Medulla oblongata (tissue), 1 donor: ENCODE measurements around the gene SLC66A1.

Experiments
- DNase-seq: peaks from one replicate; pipeline ENCODE4 v3.0.0-alpha.2; 2015; ENCODE audit errors: extremely low spot score

The SLC66A1 gene

GRCh38 chr1:19342894-19343616 is 30.9 kb downstream of the SLC66A1 start:
- no peak for DNase-seq

- DNase-seq, result no peak
Observed at GRCh38 chr1:19343617-19344350, 31.7 kb downstream of the SLC66A1 start.

- peak; percentile 59 for DNase-seq
Observed at GRCh38 chr1:19344372-19344810, 32.3 kb downstream of the SLC66A1 start.

GRCh38 chr1:19344831-19345230 is 32.7 kb downstream of the SLC66A1 start:
- DNase-seq, result no peak

- DNase-seq, result peak; percentile 45
Observed at GRCh38 chr1:19345391-19345790, 33.3 kb downstream of the SLC66A1 start.

GRCh38 chr1:19346026-19346425 is 33.9 kb downstream of the SLC66A1 start:
- no peak for DNase-seq

- peak; percentile 46 for DNase-seq
Observed at GRCh38 chr1:19347533-19348172, 35.5 kb downstream of the SLC66A1 start.

- no peak for DNase-seq
Observed at GRCh38 chr1:19348441-19349198, 36.5 kb downstream of the SLC66A1 start.

GRCh38 chr1:19349999-19350398 is 37.9 kb downstream of the SLC66A1 start:
- DNase-seq, result no peak

GRCh38 chr1:19350566-19350965 is 38.4 kb downstream of the SLC66A1 start:
- no peak for DNase-seq

- DNase-seq, result no peak
Observed at GRCh38 chr1:19351873-19352272, 39.7 kb downstream of the SLC66A1 start.

- no peak for DNase-seq
Observed at GRCh38 chr1:19352839-19353238, 40.7 kb downstream of the SLC66A1 start.

- no peak for DNase-seq
Observed at GRCh38 chr1:19353596-19353995, 41.5 kb downstream of the SLC66A1 start.

- DNase-seq, result no peak
Observed at GRCh38 chr1:19354531-19354981, 42.4 kb downstream of the SLC66A1 start.

- DNase-seq, result no peak
Observed at GRCh38 chr1:19356266-19356665, 44.1 kb downstream of the SLC66A1 start.

GRCh38 chr1:19357299-19357986 is 45.3 kb downstream of the SLC66A1 start:
- DNase-seq, result no peak

- no peak for DNase-seq
Observed at GRCh38 chr1:19358710-19359109, 46.6 kb downstream of the SLC66A1 start.

- no peak for DNase-seq
Observed at GRCh38 chr1:19359357-19359756, 47.2 kb downstream of the SLC66A1 start.

GRCh38 chr1:19360016-19360415 is 47.9 kb downstream of the SLC66A1 start:
- no peak for DNase-seq

GRCh38 chr1:19360432-19360831 is 48.3 kb downstream of the SLC66A1 start:
- no peak for DNase-seq
